IPS-NIHi7 (cell line): ENCODE data around the gene SPNS2.

Source experiments
- DNase-seq: peaks from one replicate; pipeline ENCODE4 v3.0.0; 2012; ENCODE audit warnings: mixed read lengths; ENCODE audit errors: extremely low spot score

The SPNS2 gene

DNA sequence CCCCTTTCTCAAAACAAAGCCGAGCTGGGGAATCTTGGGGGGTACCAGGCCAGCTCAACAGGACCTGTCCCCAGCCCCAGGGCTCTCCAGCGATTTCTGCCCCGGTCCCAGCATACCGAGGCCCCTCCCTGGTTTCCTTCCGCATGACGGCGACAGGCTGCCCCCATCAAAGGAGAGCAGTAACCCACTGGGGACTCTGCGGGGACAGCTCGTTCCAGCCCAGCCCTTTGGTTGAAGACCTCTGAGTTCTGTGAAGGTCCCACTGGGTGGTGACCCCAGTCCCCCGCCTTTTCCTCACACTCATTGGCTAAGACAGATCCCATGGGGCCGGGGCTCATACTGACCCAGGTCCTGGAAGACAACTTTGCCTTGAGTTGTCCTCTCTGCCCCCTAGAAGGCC is 89.7 kb downstream of the SPNS2 start:
- no peak for DNase-seq
